HCT116 (cell line): ENCODE measurements around the gene EIF4EBP3. TPM values are rescaled to one million over a fixed set of nuclear protein-coding genes. Genes with fewer than 3 reads are reported as not detected.

ENCODE experiments used
- ATAC-seq: fragments of 200-7000 bp; cut with Tn5 transposase; 2 replicates; pipeline ENCODE4 v1.9.1; 2020; ENCODE audit warnings: mild to moderate bottlenecking, moderate library complexity
- BruUV-seq: library from RNA; stranded (reverse); fragments of 400-500 nt; replicated peaks from 2 replicates; lab custom pipeline; 2021; lab: Mats Ljungman, UMichigan
- CTCF ChIA-PET: fragments of 300-600 bp; sonication (Branson Sonifier 250); formaldehyde crosslinking; loops from one replicate; lab custom pipeline; 2021; ENCODE audit warnings: antibody characterized with exemption; lab: Charles Lee
- POLR2A ChIA-PET: fragments of 300-600, 350-600 bp; sonication (Branson Sonifier 250); formaldehyde crosslinking; loops from one replicate; lab custom pipeline; 2021; ENCODE audit warnings: antibody characterized with exemption; lab: Charles Lee
- RAD21 ChIA-PET, 2 experiments: fragments of 300-600 bp; sonication (Branson Sonifier 250); formaldehyde crosslinking; loops; one replicate each; lab custom pipeline; 2023; ENCODE audit warnings: low total read pairs in 2 of 2; ENCODE audit not compliant: uncharacterized antibody in 2 of 2, unreplicated experiment in 2 of 2, low non-redundant PET in 1 of 2; lab: Charles Lee
- DNase-seq: peaks from one replicate; pipeline ENCODE4 v3.0.0-alpha.2; 2010; ENCODE audit warnings: low read depth, low spot score
- H2AFZ ChIP-seq: fragments of 200-600 bp; shearing (Covaris generic), sonication (generic); 2 replicates; pipeline ENCODE4 v1.6.1; 2017; ENCODE audit warnings: low read depth, mixed run types, mixed read lengths, antibody characterized with exemption, low read length; ENCODE audit not compliant: poor library complexity, severe bottlenecking
- H3K27ac ChIP-seq: 2 replicates; pipeline ENCODE4 v1.5.1; 2012; ENCODE audit warnings: low read depth, low read length
- H3K27me3 ChIP-seq: fragments of 200-600 bp; sonication (generic); 2 replicates; pipeline ENCODE4 v1.6.1; 2016; ENCODE audit warnings: mixed run types, low read length, mixed read lengths; ENCODE audit not compliant: insufficient read depth
- H3K36me3 ChIP-seq, 2 experiments: fragments of 200-500 bp in 1 of 2; fragments of 200-600 bp in 1 of 2; sonication (Bioruptor generic) in 1 of 2; sonication (generic) in 1 of 2; 2 replicates each; pipeline versions ENCODE4 v1.5.1 to v1.6.1; 2014 to 2016; ENCODE audit warnings: low read length in 2 of 2, inconsistent platforms in 1 of 2, mixed read lengths in 1 of 2, mixed run types in 1 of 2; ENCODE audit not compliant: insufficient read depth in 2 of 2, control insufficient read depth in 1 of 2
- H3K4me1 ChIP-seq, 2 experiments: fragments of 200-600 bp in 1 of 2; sonication (generic) in 1 of 2; 2 replicates each; pipeline versions ENCODE4 v1.5.1 to v1.6.1; 2012 to 2017; ENCODE audit warnings: low read length in 2 of 2, inconsistent platforms in 1 of 2, mild to moderate bottlenecking in 1 of 2, mixed read lengths in 1 of 2, mixed run types in 1 of 2, moderate library complexity in 1 of 2; ENCODE audit not compliant: insufficient read depth in 2 of 2, control insufficient read depth in 1 of 2
- H3K4me2 ChIP-seq: fragments of 200-600 bp; sonication (generic); 2 replicates; pipeline ENCODE4 v1.6.1; 2017; ENCODE audit warnings: mixed run types, low read length, mixed read lengths
- H3K4me3 ChIP-seq, 2 experiments: fragments of 200-600 bp in 1 of 2; sonication (generic) in 1 of 2; replicated peaks in 1 of 2; 2 replicates each; pipeline ENCODE4 v1.5.1; 2011 to 2016; ENCODE audit warnings: low read length in 2 of 2, control low read depth in 1 of 2, low read depth in 1 of 2, mild to moderate bottlenecking in 1 of 2, mixed read lengths in 1 of 2, mixed run types in 1 of 2
- H3K79me2 ChIP-seq: fragments of 200-600 bp; sonication (generic); 2 replicates; pipeline ENCODE4 v1.6.1; 2017; ENCODE audit warnings: mild to moderate bottlenecking, mixed run types, low read length, moderate library complexity, mixed read lengths; ENCODE audit not compliant: insufficient read depth
- H3K9ac ChIP-seq: fragments of 200-600 bp; sonication (generic); 2 replicates; pipeline ENCODE4 v1.6.1; 2016; ENCODE audit warnings: low read length, mixed read lengths
- H3K9me2 ChIP-seq: fragments of 200-600 bp; sonication (generic), shearing (Covaris generic); 2 replicates; pipeline ENCODE4 v1.6.1; 2017; ENCODE audit warnings: mixed run types, mild to moderate bottlenecking, moderate library complexity; ENCODE audit not compliant: insufficient read depth
- H3K9me3 ChIP-seq, 2 experiments: fragments of 200-500 bp in 1 of 2; fragments of 200-600 bp in 1 of 2; sonication (Bioruptor generic) in 1 of 2; sonication (generic) in 1 of 2; 2 replicates each; pipeline ENCODE4 v1.6.1; 2014 to 2017; ENCODE audit warnings: low read length in 2 of 2, mixed read lengths in 2 of 2, inconsistent platforms in 1 of 2, low read depth in 1 of 2, mild to moderate bottlenecking in 1 of 2, mixed run types in 1 of 2, moderate library complexity in 1 of 2; ENCODE audit not compliant: control insufficient read depth in 1 of 2, insufficient read depth in 1 of 2
- H4K20me1 ChIP-seq: fragments of 200-600 bp; sonication (generic), shearing (Covaris generic); 2 replicates; pipeline ENCODE4 v1.6.1; 2017; ENCODE audit warnings: mixed run types, mild to moderate bottlenecking, moderate library complexity; ENCODE audit not compliant: insufficient read depth
- CBX3 ChIP-seq: IDR thresholded peaks from 2 replicates; pipeline ENCODE4 v1.6.1; 2012; ENCODE audit warnings: low read depth
- CEBPB ChIP-seq: IDR thresholded peaks from 2 replicates; pipeline ENCODE4 v1.6.1; 2012; ENCODE audit warnings: low read depth
- CTCF ChIP-seq, 3 experiments: fragments of 200-600 bp in 1 of 3; sonication (generic) in 1 of 3; IDR thresholded peaks in 2 of 3; conservative IDR thresholded peaks in 1 of 3; 2 replicates each; pipeline ENCODE4 v1.5.1; 2012 to 2017; ENCODE audit warnings: low read depth in 2 of 3, low read length in 2 of 3, antibody characterized with exemption in 1 of 3, borderline replicate concordance in 1 of 3, control low read depth in 1 of 3, mild to moderate bottlenecking in 1 of 3, mixed read lengths in 1 of 3, mixed run types in 1 of 3, moderate library complexity in 1 of 3; ENCODE audit not compliant: insufficient read depth in 1 of 3
- ELF1 ChIP-seq: IDR thresholded peaks from 2 replicates; pipeline ENCODE4 v1.6.1; 2012; ENCODE audit warnings: low read depth, borderline replicate concordance
- EZH2phosphoT487 ChIP-seq: fragments of 200-600 bp; IDR thresholded peaks from 2 replicates; pipeline ENCODE4 v1.6.1; 2018; ENCODE audit warnings: antibody characterized with exemption, borderline replicate concordance
- FOSL1 ChIP-seq: IDR thresholded peaks from 2 replicates; pipeline ENCODE4 v1.6.1; 2012; ENCODE audit warnings: low read depth
- POLR2AphosphoS5 ChIP-seq: IDR thresholded peaks from 2 replicates; pipeline ENCODE4 v1.6.1; 2011; ENCODE audit warnings: mild to moderate bottlenecking, low read depth, low read length, moderate library complexity
- RAD21 ChIP-seq: IDR thresholded peaks from 2 replicates; pipeline ENCODE4 v1.6.1; 2012; ENCODE audit warnings: low read depth, mild to moderate bottlenecking
- SIN3A ChIP-seq: IDR thresholded peaks from 2 replicates; pipeline ENCODE4 v1.6.1; 2012; ENCODE audit warnings: low read depth
- SRF ChIP-seq: IDR thresholded peaks from 2 replicates; pipeline ENCODE4 v1.6.1; 2012; ENCODE audit warnings: low read depth
- ZBTB33 ChIP-seq: IDR thresholded peaks from 2 replicates; pipeline ENCODE4 v1.6.1; 2011; ENCODE audit warnings: mild to moderate bottlenecking, low read length, moderate library complexity; ENCODE audit not compliant: insufficient replicate concordance; ENCODE audit errors: extremely low read depth
- ZFX ChIP-seq: fragments of 450-650 bp; IDR thresholded peaks from 2 replicates; pipeline ENCODE4 v1.6.1; 2017
- ZNF274 ChIP-seq: fragments of 200-500 bp; sonication (Bioruptor generic); IDR thresholded peaks from 2 replicates; pipeline ENCODE4 v1.6.1; 2014; ENCODE audit warnings: mild to moderate bottlenecking, low read depth, low read length, inconsistent platforms
- intact Hi-C: fragments of 100-400 bp; cut with micrococcal nuclease; formaldehyde crosslinking; loops from 2 replicates; pipeline ENCODE4 v1.10.0; 2022
- total RNA-seq: library from RNA; stranded (reverse); gene quantifications from one replicate; pipeline ENCODE4 v1.2.1, GENCODE V29; 2021; ENCODE audit not compliant: unreplicated experiment
- TF ChIP-seq, protein P1 (sequence below): IDR thresholded peaks from 2 replicates; pipeline ENCODE4 v1.6.1; 2012; ENCODE audit warnings: low read depth
- TF ChIP-seq, protein P2 (sequence below): IDR thresholded peaks from 2 replicates; pipeline ENCODE4 v1.6.1; 2012

EIF4EBP3 gene
- total RNA-seq, 1 experiment from 2014 or later: 6.0 TPM

DNA sequence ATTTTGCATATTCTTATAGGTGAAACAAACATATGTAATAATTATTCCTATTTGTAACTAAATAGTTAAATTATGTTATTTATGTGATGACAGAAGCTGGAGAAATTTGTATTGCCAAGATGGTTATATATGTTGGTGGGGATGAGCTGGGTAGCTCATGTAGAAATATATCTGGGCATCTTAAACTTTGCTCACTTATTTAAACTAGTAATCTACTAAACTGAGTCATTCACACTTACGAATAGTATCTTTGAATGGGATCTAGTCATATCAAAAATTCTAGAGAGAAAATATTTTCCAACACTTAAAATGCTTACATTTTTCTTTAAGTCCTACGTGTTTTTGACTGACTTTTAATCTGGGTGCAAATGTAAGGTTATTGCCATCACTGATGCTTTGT lies 44.6 kb upstream of the EIF4EBP3 start (continued):
- TF ChIP-seq CTCF (IDR thresholded peaks at IDR 0.05 in 2 of 3, conservative IDR thresholded peaks at IDR 0.05 in 1 of 3; ENCODE audit: borderline replicate concordance in 1 of 3, insufficient read depth in 1 of 3, low read depth in 2 of 3, low read length in 2 of 3) (no peak), ZBTB33 (no peak), CEBPB (no peak), CBX3 (no peak)

- Histone ChIP-seq H3K9me3 (no peaks in the 10 kb centered on the region), H3K9ac (no peak overlapping the region), H3K27me3 (no peaks in the 10 kb centered on the region), H2AFZ (no peak overlapping the region), H3K4me1 (no peaks in the 10 kb centered on the region), H3K36me3 (peaks cover 25 to 47% of the 10 kb centered on the region in 2 experiments; a peak in 3 of 4 replicates), H3K79me2 (no peaks in the 10 kb centered on the region), H3K27ac (no peak overlapping the region), H3K9me2 (no peaks in the 10 kb centered on the region), H4K20me1 (no peaks in the 10 kb centered on the region), H3K4me2 (no peak overlapping the region), H3K4me3 (no peak overlapping the region)
- ChIA-PET RAD21 (no interaction called here), CTCF (no interaction called here), POLR2A (no interaction called here)
- DNase-seq: no peak
- intact Hi-C loops: no loop called here
- BruUV-seq: no TSS peak
- no peak for TF ChIP-seq ELF1
- TF ChIP-seq SRF: no peak
- TF ChIP-seq ZBTB33: no peak
- no peak for TF ChIP-seq CBX3
- TF ChIP-seq, protein P1, sequence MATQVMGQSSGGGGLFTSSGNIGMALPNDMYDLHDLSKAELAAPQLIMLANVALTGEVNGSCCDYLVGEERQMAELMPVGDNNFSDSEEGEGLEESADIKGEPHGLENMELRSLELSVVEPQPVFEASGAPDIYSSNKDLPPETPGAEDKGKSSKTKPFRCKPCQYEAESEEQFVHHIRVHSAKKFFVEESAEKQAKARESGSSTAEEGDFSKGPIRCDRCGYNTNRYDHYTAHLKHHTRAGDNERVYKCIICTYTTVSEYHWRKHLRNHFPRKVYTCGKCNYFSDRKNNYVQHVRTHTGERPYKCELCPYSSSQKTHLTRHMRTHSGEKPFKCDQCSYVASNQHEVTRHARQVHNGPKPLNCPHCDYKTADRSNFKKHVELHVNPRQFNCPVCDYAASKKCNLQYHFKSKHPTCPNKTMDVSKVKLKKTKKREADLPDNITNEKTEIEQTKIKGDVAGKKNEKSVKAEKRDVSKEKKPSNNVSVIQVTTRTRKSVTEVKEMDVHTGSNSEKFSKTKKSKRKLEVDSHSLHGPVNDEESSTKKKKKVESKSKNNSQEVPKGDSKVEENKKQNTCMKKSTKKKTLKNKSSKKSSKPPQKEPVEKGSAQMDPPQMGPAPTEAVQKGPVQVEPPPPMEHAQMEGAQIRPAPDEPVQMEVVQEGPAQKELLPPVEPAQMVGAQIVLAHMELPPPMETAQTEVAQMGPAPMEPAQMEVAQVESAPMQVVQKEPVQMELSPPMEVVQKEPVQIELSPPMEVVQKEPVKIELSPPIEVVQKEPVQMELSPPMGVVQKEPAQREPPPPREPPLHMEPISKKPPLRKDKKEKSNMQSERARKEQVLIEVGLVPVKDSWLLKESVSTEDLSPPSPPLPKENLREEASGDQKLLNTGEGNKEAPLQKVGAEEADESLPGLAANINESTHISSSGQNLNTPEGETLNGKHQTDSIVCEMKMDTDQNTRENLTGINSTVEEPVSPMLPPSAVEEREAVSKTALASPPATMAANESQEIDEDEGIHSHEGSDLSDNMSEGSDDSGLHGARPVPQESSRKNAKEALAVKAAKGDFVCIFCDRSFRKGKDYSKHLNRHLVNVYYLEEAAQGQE: no peak
- no peak for TF ChIP-seq FOSL1
- TF ChIP-seq ZNF274: no peak
- no peak for TF ChIP-seq SIN3A
- TF ChIP-seq ZFX: no peak
- no peak for TF ChIP-seq POLR2AphosphoS5
- TF ChIP-seq RAD21: no peak
- TF ChIP-seq, protein P2, sequence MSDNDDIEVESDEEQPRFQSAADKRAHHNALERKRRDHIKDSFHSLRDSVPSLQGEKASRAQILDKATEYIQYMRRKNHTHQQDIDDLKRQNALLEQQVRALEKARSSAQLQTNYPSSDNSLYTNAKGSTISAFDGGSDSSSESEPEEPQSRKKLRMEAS: no peak
- TF ChIP-seq EZH2phosphoT487: no peak
- ATAC-seq: no peak
These were observed 37.6 kb upstream of the EIF4EBP3 start for GRCh38 chr5:140509898-140510297.
